ENCODE results near the gene ORAI1.

DNA sequence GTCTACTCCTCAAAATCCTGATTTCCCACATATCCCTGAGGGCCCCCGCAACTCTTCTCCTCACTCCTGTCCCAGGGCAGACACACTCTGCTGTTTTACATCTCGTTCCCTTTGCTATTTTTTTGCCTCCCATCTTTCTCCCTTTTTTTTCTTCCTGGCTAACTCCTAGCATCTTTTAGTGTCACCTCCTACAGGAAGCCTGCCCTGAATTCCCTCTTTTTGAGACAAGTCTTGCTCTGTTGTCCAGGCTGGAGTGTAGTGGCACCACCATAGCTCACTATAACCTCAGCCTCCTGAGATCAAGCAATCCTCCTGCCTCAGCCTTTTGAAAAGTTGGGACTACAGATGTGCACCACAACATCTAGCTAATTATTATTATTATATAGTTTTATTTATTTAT, 29.8 kb downstream of the ORAI1 start:
- TF ChIP-seq, protein P1, sequence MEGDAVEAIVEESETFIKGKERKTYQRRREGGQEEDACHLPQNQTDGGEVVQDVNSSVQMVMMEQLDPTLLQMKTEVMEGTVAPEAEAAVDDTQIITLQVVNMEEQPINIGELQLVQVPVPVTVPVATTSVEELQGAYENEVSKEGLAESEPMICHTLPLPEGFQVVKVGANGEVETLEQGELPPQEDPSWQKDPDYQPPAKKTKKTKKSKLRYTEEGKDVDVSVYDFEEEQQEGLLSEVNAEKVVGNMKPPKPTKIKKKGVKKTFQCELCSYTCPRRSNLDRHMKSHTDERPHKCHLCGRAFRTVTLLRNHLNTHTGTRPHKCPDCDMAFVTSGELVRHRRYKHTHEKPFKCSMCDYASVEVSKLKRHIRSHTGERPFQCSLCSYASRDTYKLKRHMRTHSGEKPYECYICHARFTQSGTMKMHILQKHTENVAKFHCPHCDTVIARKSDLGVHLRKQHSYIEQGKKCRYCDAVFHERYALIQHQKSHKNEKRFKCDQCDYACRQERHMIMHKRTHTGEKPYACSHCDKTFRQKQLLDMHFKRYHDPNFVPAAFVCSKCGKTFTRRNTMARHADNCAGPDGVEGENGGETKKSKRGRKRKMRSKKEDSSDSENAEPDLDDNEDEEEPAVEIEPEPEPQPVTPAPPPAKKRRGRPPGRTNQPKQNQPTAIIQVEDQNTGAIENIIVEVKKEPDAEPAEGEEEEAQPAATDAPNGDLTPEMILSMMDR (IDR thresholded peaks at IDR 0.05): no peak
- no peak for TF ChIP-seq POLR2A (IDR thresholded peaks at IDR 0.05)

All from sigmoid colon (tissue), 3 donors.